ENCODE data around the gene TSHR. TPM values are rescaled to one million over a fixed set of nuclear protein-coding genes. Genes with fewer than 3 reads are reported as not detected.

TSHR gene
- total RNA-seq, 1 experiment from 2014 or later, result not detected

GRCh38 chr14:81062816-81063215, 107.4 kb downstream of the TSHR start:
- Mint-ChIP-seq H3K4me3 (no peak overlapping the region), H3K27me3 (ENCODE audit: low read depth) (no peaks in the 10 kb centered on the region), H3K4me1 (no peaks in the 10 kb centered on the region), H3K27ac (no peak overlapping the region), H3K9me3 (no peaks in the 10 kb centered on the region), H3K36me3 (no peaks in the 10 kb centered on the region)
- POLR2A ChIA-PET, result no interaction called here
- TF ChIP-seq PRRX2 (CRISPR knock-in tag; IDR thresholded peaks at IDR 0.05) (no peak), ATF6 (CRISPR knock-in tag; IDR thresholded peaks at IDR 0.05) (no peak), AFF4 (CRISPR knock-in tag; IDR thresholded peaks at IDR 0.05; ENCODE audit: borderline replicate concordance) (no peak), GRHL2 (CRISPR knock-in tag; IDR thresholded peaks at IDR 0.05; ENCODE audit: insufficient replicate concordance, severe bottlenecking) (no peak), GABPB1 (CRISPR knock-in tag; IDR thresholded peaks at IDR 0.05) (no peak), JAZF1 (CRISPR knock-in tag; IDR thresholded peaks at IDR 0.05) (no peak), CTCF (IDR thresholded peaks at IDR 0.05) (peak; percentile 35; the same call in 1 of the 2 replicates)
- peak; percentile 99 for ATAC-seq
- CTCF ChIA-PET, result interaction anchor here (0.8 kb wide), 1 partner anchor 66 kb away, joined by 3 read pairs; no protein-coding TSS in a partner anchor
- DNase-seq (ENCODE audit: low spot score), result peak; percentile 30

GRCh38 chr14:81066672-81067071, 111.3 kb downstream of the TSHR start:
- ATAC-seq (no peak), DNase-seq (ENCODE audit: low spot score) (no peak)
- no peaks in the 10 kb centered on the region for H3K27me3 Mint-ChIP-seq (ENCODE audit: low read depth)
- H3K27ac Mint-ChIP-seq, result no peak overlapping the region
- H3K36me3 Mint-ChIP-seq, result peaks cover 8% of the 10 kb centered on the region
- H3K4me1 Mint-ChIP-seq, result no peaks in the 10 kb centered on the region
- TF ChIP-seq NR3C1 (CRISPR knock-in tag; conservative IDR thresholded peaks at IDR 0.05; ENCODE audit: low read depth) (no peak), ETV6 (CRISPR knock-in tag; IDR thresholded peaks at IDR 0.05) (no peak), ZNF138 (CRISPR knock-in tag; conservative IDR thresholded peaks at IDR 0.05) (no peak), ESRRA (CRISPR knock-in tag; IDR thresholded peaks at IDR 0.05; ENCODE audit: borderline replicate concordance) (no peak), IRF1 (CRISPR knock-in tag; IDR thresholded peaks at IDR 0.05) (no peak), ZNF232 (CRISPR knock-in tag; IDR thresholded peaks at IDR 0.05) (no peak), ZNF512 (CRISPR knock-in tag; IDR thresholded peaks at IDR 0.05; ENCODE audit: borderline replicate concordance) (no peak), TP53 (CRISPR knock-in tag; IDR thresholded peaks at IDR 0.05) (no peak)
- H3K4me3 Mint-ChIP-seq, result no peak overlapping the region
- H3K9me3 Mint-ChIP-seq, result peaks cover 15% of the 10 kb centered on the region
- ChIA-PET CTCF (no interaction called here), POLR2A (no interaction called here)
